ENCODE measurements around the gene FAM3D. TPM values are rescaled to one million over a fixed set of nuclear protein-coding genes. Genes with fewer than 3 reads are reported as not detected.

FAM3D gene
- polyA plus RNA-seq, 1 of the 3 experiments (the other 2 are of a cell fraction) = not detected

DNA sequence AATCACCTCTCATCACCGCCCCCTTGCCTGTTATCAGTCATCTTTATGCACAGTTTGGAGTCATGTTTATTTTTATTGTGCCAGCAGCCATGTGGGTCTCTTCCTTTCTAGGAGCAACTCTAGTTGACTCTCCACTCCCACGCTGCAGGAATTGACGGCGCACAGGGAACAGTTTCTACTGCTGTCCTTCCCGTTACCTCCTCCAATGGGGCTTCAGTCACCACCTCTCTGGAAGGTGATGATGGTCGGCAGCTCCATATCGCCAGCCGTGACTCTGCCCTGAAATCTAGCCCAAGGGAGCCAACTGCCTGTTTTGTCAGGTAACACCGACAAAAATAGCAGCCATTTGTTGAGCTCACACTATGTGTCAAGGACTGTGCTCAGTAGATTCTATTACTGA lies 53.7 kb downstream of the FAM3D start:
- H3F3A ChIP-seq (replicated peaks; ENCODE audit: insufficient read depth) = no peaks in the 10 kb centered on the region
- H3K4me2 ChIP-seq = no peak overlapping the region
- no peak overlapping the region for H3K27ac ChIP-seq (ENCODE audit: low read depth in 2 of 2, low read length in 1 of 2)
- H3K4me1 ChIP-seq (ENCODE audit: control insufficient read depth in 1 of 2, insufficient read depth in 2 of 2, low read depth in 1 of 2, low read length in 1 of 2) = no peaks in the 10 kb centered on the region
- CTCF ChIA-PET = interaction anchor here (0.8 to 1.4 kb wide), 4 partner anchors 14 to 44 kb away, joined by 3 to 4 read pairs (median 4); no protein-coding TSS in a partner anchor
- no peaks in the 10 kb centered on the region for H3K27me3 ChIP-seq (ENCODE audit: insufficient read depth)
- POLR2A ChIA-PET = no interaction called here
- no peaks in the 10 kb centered on the region for H3K79me2 ChIP-seq (ENCODE audit: insufficient read depth)
- no peaks in the 10 kb centered on the region for H4K20me1 ChIP-seq (ENCODE audit: insufficient read depth)
- TF ChIP-seq TEAD4 (IDR thresholded peaks at IDR 0.05; ENCODE audit: borderline replicate concordance, insufficient read depth) (no peak), RCOR1 (IDR thresholded peaks at IDR 0.05; ENCODE audit: low read length) (no peak), NFIC (IDR thresholded peaks at IDR 0.05; ENCODE audit: borderline replicate concordance) (no peak), FOXM1 (IDR thresholded peaks at IDR 0.05; ENCODE audit: low read depth) (no peak), CHD2 (IDR thresholded peaks at IDR 0.05; ENCODE audit: low read length, partially characterized antibody) (no peak), FOXJ3 (CRISPR knock-in tag; IDR thresholded peaks at IDR 0.05) (no peak), EZH2phosphoT487 (IDR thresholded peaks at IDR 0.05; ENCODE audit: borderline replicate concordance, low read depth) (no peak), ELF1 (IDR thresholded peaks at IDR 0.05) (no peak)
- TF ChIP-seq, protein P1, sequence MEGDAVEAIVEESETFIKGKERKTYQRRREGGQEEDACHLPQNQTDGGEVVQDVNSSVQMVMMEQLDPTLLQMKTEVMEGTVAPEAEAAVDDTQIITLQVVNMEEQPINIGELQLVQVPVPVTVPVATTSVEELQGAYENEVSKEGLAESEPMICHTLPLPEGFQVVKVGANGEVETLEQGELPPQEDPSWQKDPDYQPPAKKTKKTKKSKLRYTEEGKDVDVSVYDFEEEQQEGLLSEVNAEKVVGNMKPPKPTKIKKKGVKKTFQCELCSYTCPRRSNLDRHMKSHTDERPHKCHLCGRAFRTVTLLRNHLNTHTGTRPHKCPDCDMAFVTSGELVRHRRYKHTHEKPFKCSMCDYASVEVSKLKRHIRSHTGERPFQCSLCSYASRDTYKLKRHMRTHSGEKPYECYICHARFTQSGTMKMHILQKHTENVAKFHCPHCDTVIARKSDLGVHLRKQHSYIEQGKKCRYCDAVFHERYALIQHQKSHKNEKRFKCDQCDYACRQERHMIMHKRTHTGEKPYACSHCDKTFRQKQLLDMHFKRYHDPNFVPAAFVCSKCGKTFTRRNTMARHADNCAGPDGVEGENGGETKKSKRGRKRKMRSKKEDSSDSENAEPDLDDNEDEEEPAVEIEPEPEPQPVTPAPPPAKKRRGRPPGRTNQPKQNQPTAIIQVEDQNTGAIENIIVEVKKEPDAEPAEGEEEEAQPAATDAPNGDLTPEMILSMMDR (IDR thresholded peaks at IDR 0.05) = no peak
- TF ChIP-seq, protein P2, sequence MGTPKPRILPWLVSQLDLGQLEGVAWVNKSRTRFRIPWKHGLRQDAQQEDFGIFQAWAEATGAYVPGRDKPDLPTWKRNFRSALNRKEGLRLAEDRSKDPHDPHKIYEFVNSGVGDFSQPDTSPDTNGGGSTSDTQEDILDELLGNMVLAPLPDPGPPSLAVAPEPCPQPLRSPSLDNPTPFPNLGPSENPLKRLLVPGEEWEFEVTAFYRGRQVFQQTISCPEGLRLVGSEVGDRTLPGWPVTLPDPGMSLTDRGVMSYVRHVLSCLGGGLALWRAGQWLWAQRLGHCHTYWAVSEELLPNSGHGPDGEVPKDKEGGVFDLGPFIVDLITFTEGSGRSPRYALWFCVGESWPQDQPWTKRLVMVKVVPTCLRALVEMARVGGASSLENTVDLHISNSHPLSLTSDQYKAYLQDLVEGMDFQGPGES (IDR thresholded peaks at IDR 0.05; ENCODE audit: low read depth, low read length) = no peak
- no peaks in the 10 kb centered on the region for H3K36me3 ChIP-seq (replicated peaks in 1 of 2; ENCODE audit: control insufficient read depth in 1 of 2, insufficient read depth in 2 of 2, low read length in 1 of 2)
- no peak overlapping the region for H2AFZ ChIP-seq (ENCODE audit: low read depth)
- H3K9me3 ChIP-seq = no peaks in the 10 kb centered on the region
- H3K9me2 ChIP-seq = no peaks in the 10 kb centered on the region
- H3K9ac ChIP-seq = no peak overlapping the region
- no peak overlapping the region for H3K4me3 ChIP-seq (ENCODE audit: low read depth in 2 of 2, low read length in 1 of 2)
- no peak for DNase-seq
- WGBS (ENCODE audit: low lambda C conversion rate) = 90% methylated on average over 9 of the region's 9 CpGs

DNA sequence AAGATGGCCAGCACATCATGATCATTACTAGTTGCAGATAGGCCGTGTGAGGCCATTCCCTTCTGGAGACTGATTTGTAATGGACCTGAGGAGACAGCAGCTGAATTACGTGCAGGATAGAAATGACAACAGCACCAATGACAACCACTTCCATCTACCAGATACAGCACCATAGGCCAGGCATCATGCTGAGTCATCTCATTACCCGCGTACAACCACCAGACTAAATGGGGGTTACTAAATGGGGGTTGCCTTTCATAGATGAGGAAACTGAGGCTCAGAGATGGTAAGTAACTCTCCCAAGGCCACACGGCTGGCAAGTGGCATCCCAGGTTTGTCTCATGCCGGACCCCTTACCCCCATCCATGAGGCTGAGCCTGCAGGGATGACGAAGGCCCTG lies 56.6 kb downstream of the FAM3D start:
- WGBS (ENCODE audit: low lambda C conversion rate) = 73% methylated on average over 7 of the region's 7 CpGs
- no peaks in the 10 kb centered on the region for H3K9me3 ChIP-seq
- H3F3A ChIP-seq (replicated peaks; ENCODE audit: insufficient read depth) = no peaks in the 10 kb centered on the region
- no peaks in the 10 kb centered on the region for H3K79me2 ChIP-seq (ENCODE audit: insufficient read depth)
- H3K4me3 ChIP-seq (ENCODE audit: low read depth in 2 of 2, low read length in 1 of 2) = no peak overlapping the region
- H3K9me2 ChIP-seq = no peaks in the 10 kb centered on the region
- no peak overlapping the region for H3K9ac ChIP-seq
- no peaks in the 10 kb centered on the region for H3K36me3 ChIP-seq (replicated peaks in 1 of 2; ENCODE audit: control insufficient read depth in 1 of 2, insufficient read depth in 2 of 2, low read length in 1 of 2)
- no peak overlapping the region for H3K27ac ChIP-seq (ENCODE audit: low read depth in 2 of 2, low read length in 1 of 2)
- H4K20me1 ChIP-seq (ENCODE audit: insufficient read depth) = no peaks in the 10 kb centered on the region
- H3K4me1 ChIP-seq (ENCODE audit: control insufficient read depth in 1 of 2, insufficient read depth in 2 of 2, low read depth in 1 of 2, low read length in 1 of 2) = no peaks in the 10 kb centered on the region
- H3K27me3 ChIP-seq (ENCODE audit: insufficient read depth) = no peaks in the 10 kb centered on the region
- no peak overlapping the region for H3K4me2 ChIP-seq
- DNase-seq = no peak
- TF ChIP-seq FOSL2 (IDR thresholded peaks at IDR 0.05; ENCODE audit: borderline replicate concordance, low read depth) = no peak
- no peak for TF ChIP-seq RCOR1 (IDR thresholded peaks at IDR 0.05; ENCODE audit: low read length)
- TF ChIP-seq, protein P3, sequence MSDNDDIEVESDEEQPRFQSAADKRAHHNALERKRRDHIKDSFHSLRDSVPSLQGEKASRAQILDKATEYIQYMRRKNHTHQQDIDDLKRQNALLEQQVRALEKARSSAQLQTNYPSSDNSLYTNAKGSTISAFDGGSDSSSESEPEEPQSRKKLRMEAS (IDR thresholded peaks at IDR 0.05; ENCODE audit: low read depth) = no peak
- no peak for TF ChIP-seq ELF1 (IDR thresholded peaks at IDR 0.05)
- TF ChIP-seq, protein P1 (IDR thresholded peaks at IDR 0.05) = no peak
- TF ChIP-seq TAF1 (IDR thresholded peaks at IDR 0.05; ENCODE audit: borderline replicate concordance, low read depth, low read length) = no peak
- TF ChIP-seq, protein P4, sequence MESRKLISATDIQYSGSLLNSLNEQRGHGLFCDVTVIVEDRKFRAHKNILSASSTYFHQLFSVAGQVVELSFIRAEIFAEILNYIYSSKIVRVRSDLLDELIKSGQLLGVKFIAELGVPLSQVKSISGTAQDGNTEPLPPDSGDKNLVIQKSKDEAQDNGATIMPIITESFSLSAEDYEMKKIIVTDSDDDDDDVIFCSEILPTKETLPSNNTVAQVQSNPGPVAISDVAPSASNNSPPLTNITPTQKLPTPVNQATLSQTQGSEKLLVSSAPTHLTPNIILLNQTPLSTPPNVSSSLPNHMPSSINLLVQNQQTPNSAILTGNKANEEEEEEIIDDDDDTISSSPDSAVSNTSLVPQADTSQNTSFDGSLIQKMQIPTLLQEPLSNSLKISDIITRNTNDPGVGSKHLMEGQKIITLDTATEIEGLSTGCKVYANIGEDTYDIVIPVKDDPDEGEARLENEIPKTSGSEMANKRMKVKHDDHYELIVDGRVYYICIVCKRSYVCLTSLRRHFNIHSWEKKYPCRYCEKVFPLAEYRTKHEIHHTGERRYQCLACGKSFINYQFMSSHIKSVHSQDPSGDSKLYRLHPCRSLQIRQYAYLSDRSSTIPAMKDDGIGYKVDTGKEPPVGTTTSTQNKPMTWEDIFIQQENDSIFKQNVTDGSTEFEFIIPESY (IDR thresholded peaks at IDR 0.05; ENCODE audit: borderline replicate concordance, low read depth) = no peak
- TF ChIP-seq RXRA (IDR thresholded peaks at IDR 0.05; ENCODE audit: borderline replicate concordance, low read depth) = no peak
- TF ChIP-seq MXI1 (IDR thresholded peaks at IDR 0.05; ENCODE audit: low read depth, low read length) = no peak
- no peak for TF ChIP-seq TEAD4 (IDR thresholded peaks at IDR 0.05; ENCODE audit: borderline replicate concordance, insufficient read depth)
- TF ChIP-seq, protein P5, sequence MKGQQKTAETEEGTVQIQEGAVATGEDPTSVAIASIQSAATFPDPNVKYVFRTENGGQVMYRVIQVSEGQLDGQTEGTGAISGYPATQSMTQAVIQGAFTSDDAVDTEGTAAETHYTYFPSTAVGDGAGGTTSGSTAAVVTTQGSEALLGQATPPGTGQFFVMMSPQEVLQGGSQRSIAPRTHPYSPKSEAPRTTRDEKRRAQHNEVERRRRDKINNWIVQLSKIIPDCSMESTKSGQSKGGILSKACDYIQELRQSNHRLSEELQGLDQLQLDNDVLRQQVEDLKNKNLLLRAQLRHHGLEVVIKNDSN (IDR thresholded peaks at IDR 0.05; ENCODE audit: borderline replicate concordance, low read depth) = no peak
- no peak for TF ChIP-seq FOXM1 (IDR thresholded peaks at IDR 0.05; ENCODE audit: low read depth)
- no peak for TF ChIP-seq NRF1 (IDR thresholded peaks at IDR 0.05; ENCODE audit: low read depth, low read length)
- no peak for TF ChIP-seq NFIC (IDR thresholded peaks at IDR 0.05; ENCODE audit: borderline replicate concordance)
- H2AFZ ChIP-seq (ENCODE audit: low read depth) = no peak overlapping the region
- POLR2A ChIA-PET = no interaction called here
- CTCF ChIA-PET = interaction anchor here (1.6 to 2.5 kb wide), 3 partner anchors 20 to 42 kb away, joined by 3 to 8 read pairs (median 7); no protein-coding TSS in a partner anchor

All from SK-N-SH (cell line).